HG03066 (cell line): Measurements from ENCODE around the gene TMEM207.
A peak's percentile ranks its signal among the peaks of the same experiment; 100 is the strongest.

Source experiments
- ATAC-seq: cut with Tn5 transposase; IDR thresholded peaks from one replicate; pipeline ENCODE4 v1.9.1; 2021; ENCODE audit warnings: low read depth; ENCODE audit not compliant: unreplicated experiment

The TMEM207 gene

GRCh38 chr3:190388703-190389102 is 61.0 kb downstream of the TMEM207 start:
- no peak for ATAC-seq

DNA sequence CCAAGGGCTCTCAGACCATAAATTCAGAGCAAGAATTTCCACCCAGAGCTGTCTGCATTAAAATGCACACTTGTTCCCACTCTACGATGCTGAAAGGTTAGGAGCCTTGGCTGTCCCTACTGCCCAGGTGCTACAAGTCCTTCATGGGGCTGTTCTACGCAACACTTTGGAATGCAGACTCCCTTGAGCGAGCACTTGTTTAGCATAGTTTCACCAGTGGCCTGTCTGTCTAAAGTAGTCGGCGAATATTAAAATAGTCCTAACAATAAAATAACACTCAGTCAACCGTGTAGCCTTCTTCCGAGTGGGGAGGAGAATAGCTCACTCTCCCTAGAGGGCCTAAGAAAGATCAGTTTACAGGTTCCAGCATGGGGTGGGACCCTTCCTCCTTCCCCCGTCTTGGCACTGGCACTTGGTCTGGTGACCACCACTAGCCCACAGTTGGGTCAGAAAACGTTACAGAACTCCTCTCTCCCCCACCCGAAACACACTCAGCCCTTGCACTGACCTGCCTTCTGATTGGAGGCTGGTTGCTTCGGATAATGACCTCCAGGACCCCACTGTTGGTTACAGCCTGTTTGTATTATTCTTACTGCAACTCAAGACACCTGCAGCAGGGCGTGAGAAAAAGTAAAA is 62.0 kb downstream of the TMEM207 start, which contains the start of gene CLDN16:
CLDN16 (plus strand) TSS at position 586 of the 636 bp plus-strand sequence. CDS start 167 bp downstream, outside the sequence.
- no peak for ATAC-seq

GRCh38 chr3:190385731-190386688 is 63.7 kb downstream of the TMEM207 start:
- ATAC-seq, result no peak

- ATAC-seq, result peak; percentile 82
Measured at GRCh38 chr3:190384309-190384756, 65.4 kb downstream of the TMEM207 start.

GRCh38 chr3:190382082-190382481 is 67.6 kb downstream of the TMEM207 start:
- no peak for ATAC-seq

GRCh38 chr3:190381441-190381840 is 68.3 kb downstream of the TMEM207 start:
- ATAC-seq, result no peak

DNA sequence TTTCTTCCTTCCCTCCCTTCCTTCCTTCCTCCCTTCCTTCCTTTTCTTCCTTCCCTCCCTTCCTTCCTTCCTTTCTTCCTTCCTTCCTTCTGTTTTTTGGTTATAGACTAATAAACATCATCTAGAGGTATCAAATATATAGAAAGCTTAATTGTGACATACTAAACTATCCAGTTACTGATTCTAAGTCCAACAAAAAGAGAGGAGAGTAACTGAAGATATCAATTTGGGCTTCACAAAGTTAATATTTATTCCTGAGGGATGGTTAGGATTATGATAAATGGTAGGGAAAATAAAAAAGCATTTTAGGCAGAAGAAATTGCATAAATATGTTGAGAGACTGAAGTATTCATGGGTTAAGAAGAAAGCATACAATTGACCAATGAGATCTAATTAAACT is 69.5 kb downstream of the TMEM207 start:
- ATAC-seq, result no peak
